Caco-2 (cell line): ENCODE measurements around the gene ANKRD44. TPM values are rescaled to one million over a fixed set of nuclear protein-coding genes. Genes with fewer than 3 reads are reported as not detected.

ENCODE experiments used
- BruUV-seq: library from RNA; stranded (reverse); fragments of 400-500 nt; replicated peaks from 2 replicates; lab custom pipeline; 2021; lab: Mats Ljungman, UMichigan
- CTCF ChIA-PET: fragments of 300-600 bp; sonication (Branson Sonifier 250); formaldehyde crosslinking; loops from one replicate; lab custom pipeline; 2022; ENCODE audit warnings: antibody characterized with exemption; lab: Charles Lee
- POLR2A ChIA-PET: fragments of 300-600 bp; sonication (Branson Sonifier 250); formaldehyde crosslinking; loops from one replicate; lab custom pipeline; 2022; ENCODE audit warnings: antibody characterized with exemption; lab: Charles Lee
- DNase-seq, 2 experiments: peaks; one replicate each; pipeline versions ENCODE4 v3.0.0 to v3.0.0-alpha.2; 2020 to 2022
- H3K27me3 ChIP-seq: replicated peaks from 2 replicates; pipeline ENCODE4 v1.6.0; 2011; ENCODE audit warnings: low read length; ENCODE audit not compliant: control insufficient read depth, insufficient read depth
- H3K36me3 ChIP-seq: 2 replicates; pipeline ENCODE4 v1.5.1; 2011; ENCODE audit warnings: low read length; ENCODE audit not compliant: control insufficient read depth, insufficient read depth
- H3K4me1 ChIP-seq: fragments of 250-450 bp; sonication (Bioruptor Pico); 2 replicates; pipeline ENCODE4 v1.5.1; 2020; ENCODE audit warnings: mild to moderate bottlenecking
- H3K4me3 ChIP-seq: 2 replicates; pipeline ENCODE4 v1.5.1; 2011; ENCODE audit warnings: low read depth, mild to moderate bottlenecking, control low read depth, low read length
- H3K9me3 ChIP-seq: fragments of 250-450 bp; sonication (Bioruptor Pico); 2 replicates; pipeline ENCODE4 v1.5.1; 2020; ENCODE audit warnings: mild to moderate bottlenecking, moderate library complexity
- H3K27ac Mint-ChIP-seq: one replicate; pipeline ENCODE4 v1.8.0; 2022; ENCODE audit warnings: mixed read lengths; ENCODE audit not compliant: unreplicated experiment
- H3K27me3 Mint-ChIP-seq: one replicate; pipeline ENCODE4 v1.8.0; 2022; ENCODE audit warnings: mixed read lengths; ENCODE audit not compliant: insufficient read depth, unreplicated experiment
- H3K36me3 Mint-ChIP-seq: one replicate; pipeline ENCODE4 v1.8.0; 2022; ENCODE audit warnings: mild to moderate bottlenecking, mixed read lengths; ENCODE audit not compliant: insufficient read depth, unreplicated experiment
- H3K4me1 Mint-ChIP-seq: one replicate; pipeline ENCODE4 v1.8.0; 2022; ENCODE audit warnings: low read depth, mixed read lengths; ENCODE audit not compliant: unreplicated experiment
- H3K4me3 Mint-ChIP-seq: one replicate; pipeline ENCODE4 v1.8.0; 2022; ENCODE audit warnings: mild to moderate bottlenecking, moderate library complexity, mixed read lengths; ENCODE audit not compliant: unreplicated experiment
- H3K9me3 Mint-ChIP-seq: one replicate; pipeline ENCODE4 v1.8.0; 2022; ENCODE audit warnings: mixed read lengths; ENCODE audit not compliant: unreplicated experiment
- intact Hi-C: fragments of 100-400 bp; cut with micrococcal nuclease; formaldehyde crosslinking; loops from one replicate; pipeline ENCODE4 v1.10.0; 2022; ENCODE audit not compliant: unreplicated experiment
- total RNA-seq: library from RNA; stranded (reverse); gene quantifications from 2 replicates; pipeline ENCODE4 v1.2.3, GENCODE V29; 2022
- TF ChIP-seq, protein P1 (sequence below), 2 experiments: fragments of 200-600 bp in 1 of 2; IDR thresholded peaks; 1 replicate in 1 of 2; 2 replicates in 1 of 2; pipeline versions ENCODE4 v1.5.1 to v1.8.0; 2011 to 2022; ENCODE audit warnings: antibody characterized with exemption in 1 of 2, control low read depth in 1 of 2, inconsistent platforms in 1 of 2, low read depth in 1 of 2, low read length in 1 of 2, mild to moderate bottlenecking in 1 of 2, moderate library complexity in 1 of 2; ENCODE audit not compliant: insufficient read depth in 1 of 2, severe bottlenecking in 1 of 2, unreplicated experiment in 1 of 2

The ANKRD44 gene
- total RNA-seq, 1 experiment from 2014 or later, result 1.0 TPM

DNA sequence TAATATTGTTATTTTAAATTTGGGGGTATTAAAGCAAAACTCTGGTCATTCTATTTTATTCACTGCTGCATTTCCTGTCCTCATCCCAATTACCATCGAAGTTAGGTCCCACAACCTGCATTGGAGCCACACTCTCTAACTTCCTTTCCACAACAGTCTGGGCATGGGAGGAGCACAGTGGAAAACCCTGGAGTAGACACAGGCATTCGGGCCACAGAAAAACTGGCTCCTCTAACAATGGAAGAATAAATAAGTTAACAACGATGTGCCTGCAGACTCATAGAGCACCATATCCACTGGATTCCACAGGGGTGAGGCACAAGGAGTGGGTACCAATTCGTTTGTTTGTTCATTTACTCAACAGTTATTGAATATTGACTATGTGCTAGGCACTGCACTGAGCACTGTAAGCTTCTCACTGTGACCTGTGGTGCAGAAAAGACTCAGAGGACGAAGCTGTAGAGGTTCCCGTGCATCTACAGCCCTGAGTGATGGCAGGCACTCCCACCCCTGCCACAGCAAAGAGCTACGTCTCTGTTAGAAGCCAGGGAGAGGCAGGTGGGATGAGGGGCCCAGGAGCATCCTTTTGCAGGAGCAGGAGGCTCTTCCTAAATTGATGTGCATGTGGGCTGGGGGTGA lies 229.9 kb downstream of the ANKRD44 start:
- H3K9me3 Mint-ChIP-seq, result no peaks in the 10 kb centered on the region
- ChIA-PET CTCF (no interaction called here), POLR2A (no interaction called here)
- DNase-seq, result no peak
- H3K36me3 ChIP-seq, result no peaks in the 10 kb centered on the region
- H3K9me3 ChIP-seq, result no peaks in the 10 kb centered on the region
- H3K36me3 Mint-ChIP-seq, result no peaks in the 10 kb centered on the region
- TF ChIP-seq, protein P1, sequence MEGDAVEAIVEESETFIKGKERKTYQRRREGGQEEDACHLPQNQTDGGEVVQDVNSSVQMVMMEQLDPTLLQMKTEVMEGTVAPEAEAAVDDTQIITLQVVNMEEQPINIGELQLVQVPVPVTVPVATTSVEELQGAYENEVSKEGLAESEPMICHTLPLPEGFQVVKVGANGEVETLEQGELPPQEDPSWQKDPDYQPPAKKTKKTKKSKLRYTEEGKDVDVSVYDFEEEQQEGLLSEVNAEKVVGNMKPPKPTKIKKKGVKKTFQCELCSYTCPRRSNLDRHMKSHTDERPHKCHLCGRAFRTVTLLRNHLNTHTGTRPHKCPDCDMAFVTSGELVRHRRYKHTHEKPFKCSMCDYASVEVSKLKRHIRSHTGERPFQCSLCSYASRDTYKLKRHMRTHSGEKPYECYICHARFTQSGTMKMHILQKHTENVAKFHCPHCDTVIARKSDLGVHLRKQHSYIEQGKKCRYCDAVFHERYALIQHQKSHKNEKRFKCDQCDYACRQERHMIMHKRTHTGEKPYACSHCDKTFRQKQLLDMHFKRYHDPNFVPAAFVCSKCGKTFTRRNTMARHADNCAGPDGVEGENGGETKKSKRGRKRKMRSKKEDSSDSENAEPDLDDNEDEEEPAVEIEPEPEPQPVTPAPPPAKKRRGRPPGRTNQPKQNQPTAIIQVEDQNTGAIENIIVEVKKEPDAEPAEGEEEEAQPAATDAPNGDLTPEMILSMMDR (IDR thresholded peaks at IDR 0.05; ENCODE audit: insufficient read depth in 1 of 2, low read depth in 1 of 2, low read length in 1 of 2, severe bottlenecking in 1 of 2, unreplicated experiment in 1 of 2), result no peak
- H3K27me3 Mint-ChIP-seq, result peaks cover 9% of the 10 kb centered on the region
- intact Hi-C loops, result no loop called here
- H3K27me3 ChIP-seq, result no peaks in the 10 kb centered on the region
- H3K4me1 ChIP-seq, result no peaks in the 10 kb centered on the region
- BruUV-seq, result no TSS peak
- no peak overlapping the region for H3K27ac Mint-ChIP-seq
- no peaks in the 10 kb centered on the region for H3K4me1 Mint-ChIP-seq
- H3K4me3 ChIP-seq, result no peak overlapping the region
- no peak overlapping the region for H3K4me3 Mint-ChIP-seq

DNA sequence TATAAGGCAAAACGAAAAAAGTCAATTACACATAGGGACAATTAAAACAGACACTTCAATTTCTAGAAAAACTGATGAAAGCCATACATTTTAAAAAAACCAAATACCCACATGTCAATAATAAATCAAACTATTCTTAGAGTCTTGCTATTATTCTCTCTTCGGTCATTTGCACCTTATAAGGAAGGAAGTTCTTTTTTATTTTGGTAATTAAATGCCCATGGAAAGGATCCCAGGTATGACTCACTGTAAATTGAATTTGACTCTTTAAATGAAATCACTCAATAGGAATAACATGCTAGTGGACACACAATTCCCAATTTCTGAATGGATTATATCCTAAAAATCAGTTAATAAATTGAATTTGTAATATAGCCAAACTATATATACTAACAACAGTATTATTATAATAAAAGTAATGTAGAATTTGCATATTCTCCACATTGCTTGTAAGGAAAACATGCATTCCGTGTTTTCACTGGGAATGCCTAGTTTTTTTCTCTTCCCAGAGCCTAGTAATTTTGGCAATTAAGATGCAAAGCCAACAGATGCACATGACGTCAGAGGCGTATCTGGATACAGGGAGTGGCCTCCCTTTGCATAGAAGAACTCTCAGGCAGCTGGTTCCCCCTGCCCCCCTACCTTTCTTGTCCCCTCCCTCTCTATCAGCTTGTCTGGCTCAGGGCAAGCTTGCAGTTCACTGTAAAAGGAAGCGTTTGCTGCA lies 230.6 kb downstream of the ANKRD44 start:
- H3K27me3 ChIP-seq, result no peaks in the 10 kb centered on the region
- Mint-ChIP-seq H3K9me3 (no peaks in the 10 kb centered on the region), H3K27me3 (peaks cover 8% of the 10 kb centered on the region), H3K27ac (no peak overlapping the region), H3K36me3 (no peaks in the 10 kb centered on the region), H3K4me1 (no peaks in the 10 kb centered on the region), H3K4me3 (no peak overlapping the region)
- ChIA-PET CTCF (no interaction called here), POLR2A (no interaction called here)
- no peaks in the 10 kb centered on the region for H3K36me3 ChIP-seq
- DNase-seq, result no peak
- BruUV-seq, result no TSS peak
- H3K4me1 ChIP-seq, result no peaks in the 10 kb centered on the region
- TF ChIP-seq, protein P1 (IDR thresholded peaks at IDR 0.05; ENCODE audit: insufficient read depth in 1 of 2, low read depth in 1 of 2, low read length in 1 of 2, severe bottlenecking in 1 of 2, unreplicated experiment in 1 of 2), result no peak
- no peak overlapping the region for H3K4me3 ChIP-seq
- intact Hi-C loops, result no loop called here
- H3K9me3 ChIP-seq, result no peaks in the 10 kb centered on the region

DNA sequence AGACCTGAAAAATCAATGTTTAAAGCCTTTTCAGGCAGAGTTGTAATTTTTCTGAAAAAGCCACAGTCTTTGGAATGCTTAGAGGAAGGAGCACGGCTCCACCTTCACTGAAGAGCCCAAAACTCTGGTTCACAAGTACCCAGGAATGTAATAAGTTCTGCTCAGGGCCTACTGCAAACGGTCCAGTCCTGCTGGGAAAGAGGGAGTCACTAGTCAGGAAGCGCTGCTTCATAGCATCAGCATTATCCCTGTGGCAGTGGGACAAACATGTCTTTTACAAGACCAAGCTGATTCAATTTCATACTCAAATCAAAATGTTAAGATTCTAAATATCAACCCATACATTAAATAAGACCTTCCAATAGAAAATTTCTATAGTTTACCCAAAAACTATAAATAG lies 231.2 kb downstream of the ANKRD44 start:
- TF ChIP-seq, protein P1 (IDR thresholded peaks at IDR 0.05; ENCODE audit: insufficient read depth in 1 of 2, low read depth in 1 of 2, low read length in 1 of 2, severe bottlenecking in 1 of 2, unreplicated experiment in 1 of 2), result no peak
- DNase-seq, result no peak
- Mint-ChIP-seq H3K9me3 (no peaks in the 10 kb centered on the region), H3K27ac (no peak overlapping the region), H3K36me3 (no peaks in the 10 kb centered on the region), H3K27me3 (peaks cover 7% of the 10 kb centered on the region), H3K4me3 (no peak overlapping the region), H3K4me1 (no peaks in the 10 kb centered on the region)
- Histone ChIP-seq H3K9me3 (no peaks in the 10 kb centered on the region), H3K4me3 (no peak overlapping the region), H3K27me3 (no peaks in the 10 kb centered on the region), H3K4me1 (no peaks in the 10 kb centered on the region), H3K36me3 (no peaks in the 10 kb centered on the region)
- intact Hi-C loops, result no loop called here
- POLR2A ChIA-PET, result no interaction called here
- CTCF ChIA-PET, result no interaction called here
- no TSS peak for BruUV-seq
